Measurements from ENCODE around the gene BTBD1.
A peak's percentile ranks its signal among the peaks of the same experiment; 100 is the strongest.

BTBD1 gene

GRCh38 chr15:82995076-82995475, 72.0 kb downstream of the BTBD1 start:
- TF ChIP-seq, protein P1, sequence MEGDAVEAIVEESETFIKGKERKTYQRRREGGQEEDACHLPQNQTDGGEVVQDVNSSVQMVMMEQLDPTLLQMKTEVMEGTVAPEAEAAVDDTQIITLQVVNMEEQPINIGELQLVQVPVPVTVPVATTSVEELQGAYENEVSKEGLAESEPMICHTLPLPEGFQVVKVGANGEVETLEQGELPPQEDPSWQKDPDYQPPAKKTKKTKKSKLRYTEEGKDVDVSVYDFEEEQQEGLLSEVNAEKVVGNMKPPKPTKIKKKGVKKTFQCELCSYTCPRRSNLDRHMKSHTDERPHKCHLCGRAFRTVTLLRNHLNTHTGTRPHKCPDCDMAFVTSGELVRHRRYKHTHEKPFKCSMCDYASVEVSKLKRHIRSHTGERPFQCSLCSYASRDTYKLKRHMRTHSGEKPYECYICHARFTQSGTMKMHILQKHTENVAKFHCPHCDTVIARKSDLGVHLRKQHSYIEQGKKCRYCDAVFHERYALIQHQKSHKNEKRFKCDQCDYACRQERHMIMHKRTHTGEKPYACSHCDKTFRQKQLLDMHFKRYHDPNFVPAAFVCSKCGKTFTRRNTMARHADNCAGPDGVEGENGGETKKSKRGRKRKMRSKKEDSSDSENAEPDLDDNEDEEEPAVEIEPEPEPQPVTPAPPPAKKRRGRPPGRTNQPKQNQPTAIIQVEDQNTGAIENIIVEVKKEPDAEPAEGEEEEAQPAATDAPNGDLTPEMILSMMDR (IDR thresholded peaks at IDR 0.05; ENCODE audit: low read depth, low read length, missing control alignments): no peak
- no peak overlapping the region for H3K4me3 ChIP-seq (ENCODE audit: low read depth, low read length)
- no peak for DNase-seq (ENCODE audit: low read depth)

DNA sequence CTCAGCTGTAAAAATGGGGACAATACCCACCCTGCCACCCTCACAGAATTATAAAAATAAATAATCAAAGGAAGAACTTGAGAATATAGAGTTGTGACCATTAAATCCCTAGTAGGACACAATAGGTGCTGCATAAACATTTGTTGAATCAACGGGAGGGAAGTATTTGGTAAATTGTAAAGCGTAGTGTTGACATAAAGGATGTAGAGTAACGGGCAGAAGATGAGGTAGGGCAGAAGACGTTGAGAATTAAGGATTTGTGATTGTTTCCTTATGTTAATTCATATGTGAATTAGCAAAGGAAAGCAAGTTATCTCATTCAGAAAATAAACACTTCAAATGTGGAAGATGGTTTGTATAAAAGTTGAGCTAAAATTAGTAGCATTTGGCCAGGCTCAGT, 73.9 kb downstream of the BTBD1 start:
- H3K4me3 ChIP-seq (ENCODE audit: low read depth, low read length): no peak overlapping the region
- TF ChIP-seq, protein P1 (IDR thresholded peaks at IDR 0.05; ENCODE audit: low read depth, low read length, missing control alignments): no peak
- DNase-seq (ENCODE audit: low read depth): no peak

GRCh38 chr15:82992436-82992998, 74.5 kb downstream of the BTBD1 start:
- DNase-seq (ENCODE audit: low read depth): no peak
- TF ChIP-seq, protein P1 (IDR thresholded peaks at IDR 0.05; ENCODE audit: low read depth, low read length, missing control alignments): no peak

DNA sequence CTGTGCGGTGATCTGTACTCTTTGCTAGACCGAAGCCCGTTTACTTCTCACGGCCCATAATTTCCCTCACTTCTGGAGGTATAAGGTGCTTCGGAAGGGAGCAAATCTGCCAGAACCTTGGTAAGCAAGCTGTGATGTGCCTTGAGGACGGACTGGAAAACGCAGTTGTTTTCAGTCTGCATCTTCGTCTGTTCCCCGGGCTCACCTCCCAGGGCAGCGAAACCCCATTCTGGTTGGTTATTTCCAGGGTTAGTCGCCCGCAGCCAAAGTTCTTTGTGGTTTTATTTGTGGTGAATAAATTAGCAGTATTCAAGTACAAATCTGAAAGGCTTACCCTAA, 80.6 kb downstream of the BTBD1 start:
- no peak for DNase-seq (ENCODE audit: low read depth)
- TF ChIP-seq, protein P1 (IDR thresholded peaks at IDR 0.05; ENCODE audit: low read depth, low read length, missing control alignments): no peak
- H3K4me3 ChIP-seq (ENCODE audit: low read depth, low read length): peak overlapping the region; percentile 78

More at GRCh38 chr15:82992436-82992998, 74.5 kb downstream of the BTBD1 start:
- no peak overlapping the region for H3K4me3 ChIP-seq (ENCODE audit: low read depth, low read length)

DNA sequence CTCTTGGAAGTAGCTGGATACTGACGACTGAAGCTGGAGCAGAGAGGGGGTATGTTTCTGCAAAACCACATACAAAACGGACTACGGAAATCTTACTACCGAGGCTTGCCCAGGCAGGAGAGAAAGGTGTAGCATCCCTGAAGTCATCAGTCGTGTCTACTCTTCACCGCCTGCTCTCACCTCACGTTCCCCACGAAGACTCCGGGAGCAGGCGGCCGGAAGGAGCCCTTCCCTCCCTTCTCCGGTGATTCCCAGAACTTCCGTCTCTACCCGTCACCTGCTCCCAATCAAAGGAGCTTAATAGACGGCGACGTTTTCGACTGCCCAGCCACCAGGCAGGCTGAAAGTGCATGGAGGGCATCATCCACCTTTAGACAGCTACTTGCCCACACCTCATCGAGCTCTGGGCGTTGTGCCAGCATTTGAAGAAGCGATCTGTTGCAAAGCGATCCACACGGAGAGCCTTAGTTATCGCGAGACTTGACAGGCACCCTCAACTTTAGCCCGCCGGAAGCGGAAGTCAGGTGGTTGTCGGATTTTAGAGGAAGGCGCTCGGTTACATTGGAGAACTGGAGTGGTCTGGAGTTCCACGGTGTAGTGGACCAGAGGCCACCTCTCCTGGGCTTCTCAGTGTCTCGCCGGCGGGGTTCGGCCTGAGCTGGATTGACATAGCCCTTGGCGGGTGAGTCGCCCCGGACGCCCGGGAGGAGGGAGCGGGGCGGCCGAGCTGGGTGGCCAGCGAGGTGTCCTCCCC, 81.2 kb downstream of the BTBD1 start, which contains the start of gene RAMAC:
Gene RAMAC (plus strand): TSS at position 523 of the 754 bp plus-strand sequence. CDS start 2,809 bp downstream, outside the sequence.
- peak within 1 kb of the TSS; percentile 78 for H3K4me3 ChIP-seq (ENCODE audit: low read depth, low read length)
- TF ChIP-seq, protein P1 (IDR thresholded peaks at IDR 0.05; ENCODE audit: low read depth, low read length, missing control alignments): no peak
- DNase-seq (ENCODE audit: low read depth): peak; percentile 96

DNA sequence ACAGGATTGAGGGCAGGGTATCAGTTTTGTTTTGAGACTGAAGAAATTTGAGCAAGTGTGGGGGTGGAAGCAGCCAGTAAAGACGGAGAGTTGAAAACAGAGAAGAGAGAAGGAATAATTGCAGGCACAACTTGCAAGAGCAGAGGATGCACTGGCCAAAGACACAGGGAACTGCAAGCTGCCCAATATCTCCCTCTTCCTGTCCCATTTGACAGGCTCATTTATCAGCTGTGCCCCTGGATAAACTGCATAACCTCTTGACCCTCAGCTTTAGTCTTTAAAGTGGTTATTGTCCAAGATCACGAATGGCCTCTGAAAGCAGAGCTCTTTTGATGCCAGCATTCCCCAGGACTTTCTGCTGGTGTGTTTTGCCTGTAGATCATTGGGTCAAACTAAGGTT, 86.1 kb downstream of the BTBD1 start:
- H3K4me3 ChIP-seq (ENCODE audit: low read depth, low read length): no peak overlapping the region
- TF ChIP-seq, protein P1 (IDR thresholded peaks at IDR 0.05; ENCODE audit: low read depth, low read length, missing control alignments): no peak

More for the DNA sequence above, 86.1 kb downstream of the BTBD1 start:
- no peak for DNase-seq (ENCODE audit: low read depth)

Measured in GM12864 (cell line).